Measurements from ENCODE around the gene GDNF.

GDNF gene

GRCh38 chr5:37838933-37839341 lies 904 bp downstream of the GDNF start:
- Histone ChIP-seq H3K27ac (replicated peaks) (no peak overlapping the region), H3K27me3 (ENCODE audit: insufficient read depth, poor library complexity, severe bottlenecking) (peaks cover 80% of the 10 kb centered on the region), H3K4me3 (replicated peaks; ENCODE audit: insufficient read depth, low read length) (no peak overlapping the region)
- DNase-seq (ENCODE audit: low read depth in 1 of 2, low spot score in 1 of 2): no peak
- no peak for TF ChIP-seq GABPA (IDR thresholded peaks at IDR 0.05; ENCODE audit: low read depth)

GRCh38 chr5:37838152-37838932 lies 1.5 kb downstream of the GDNF start:
- peaks cover 81% of the 10 kb centered on the region for H3K27me3 ChIP-seq (ENCODE audit: insufficient read depth, poor library complexity, severe bottlenecking)
- no peak overlapping the region for H3K27ac ChIP-seq (replicated peaks)
- TF ChIP-seq CTCF (IDR thresholded peaks at IDR 0.05; ENCODE audit: insufficient read depth, low read length) (no peak), POLR2AphosphoS5 (IDR thresholded peaks at IDR 0.05; ENCODE audit: low read depth) (no peak), REST (IDR thresholded peaks at IDR 0.05; ENCODE audit: insufficient replicate concordance, low read depth) (no peak)
- no peak overlapping the region for H3K4me3 ChIP-seq (replicated peaks; ENCODE audit: insufficient read depth, low read length)
- DNase-seq (ENCODE audit: low read depth in 1 of 2, low spot score in 1 of 2): no peak

GRCh38 chr5:37837414-37838032 lies 2.3 kb downstream of the GDNF start:
- peaks cover 84% of the 10 kb centered on the region for H3K27me3 ChIP-seq (ENCODE audit: insufficient read depth, poor library complexity, severe bottlenecking)
- no peak overlapping the region for H3K4me3 ChIP-seq (replicated peaks; ENCODE audit: insufficient read depth, low read length)
- no peak overlapping the region for H3K27ac ChIP-seq (replicated peaks)
- DNase-seq (ENCODE audit: low read depth in 1 of 2, low spot score in 1 of 2): peak; percentile 2 to 56
- TF ChIP-seq CTCF (IDR thresholded peaks at IDR 0.05; ENCODE audit: insufficient read depth, low read length) (peak; percentile 41), POLR2AphosphoS5 (IDR thresholded peaks at IDR 0.05; ENCODE audit: low read depth) (no peak)

GRCh38 chr5:37836592-37837413 lies 3.0 kb downstream of the GDNF start:
- Histone ChIP-seq H3K4me3 (replicated peaks; ENCODE audit: insufficient read depth, low read length) (peak overlapping the region; percentile 5; the same call in 1 of the 2 replicates), H3K27ac (replicated peaks) (no peak overlapping the region), H3K27me3 (ENCODE audit: insufficient read depth, poor library complexity, severe bottlenecking) (peaks cover 90% of the 10 kb centered on the region)
- TF ChIP-seq GABPA (IDR thresholded peaks at IDR 0.05; ENCODE audit: low read depth) (no peak), REST (IDR thresholded peaks at IDR 0.05; ENCODE audit: insufficient replicate concordance, low read depth) (no peak), CTCF (IDR thresholded peaks at IDR 0.05; ENCODE audit: insufficient read depth, low read length) (no peak), SPI1 (IDR thresholded peaks at IDR 0.05; ENCODE audit: borderline replicate concordance, low read depth) (no peak), POLR2AphosphoS5 (IDR thresholded peaks at IDR 0.05; ENCODE audit: low read depth) (no peak)
- peak in 1 of 2 experiments; percentile 5 for DNase-seq (ENCODE audit: low read depth in 1 of 2, low spot score in 1 of 2)

Measured in HL-60 (cell line).